Measurements from ENCODE around the gene ZC3H7A. TPM values are rescaled to one million over a fixed set of nuclear protein-coding genes. Genes with fewer than 3 reads are reported as not detected.

ZC3H7A gene
- total and polyA plus RNA-seq, 2 of the 13 experiments (the other 11 are each of a cell fraction or from before 2014, with no cell fraction given): 29.2 to 36.8 TPM

GRCh38 chr16:11759997-11760396 lies 37.1 kb downstream of the ZC3H7A start (continued):
- TF ChIP-seq RERE (CRISPR knock-in tag; IDR thresholded peaks at IDR 0.05; ENCODE audit: low read depth) (no peak), AGO2 (optimal IDR thresholded peaks at IDR 0.05; ENCODE audit: low read depth, low read length) (no peak)

GRCh38 chr16:11759163-11759834 lies 37.8 kb downstream of the ZC3H7A start:
- Histone ChIP-seq H3K9me3 (ENCODE audit: low read length) (no peaks in the 10 kb centered on the region), H3K9ac (ENCODE audit: insufficient read depth, low read depth, low read length) (no peak overlapping the region), H4K20me1 (ENCODE audit: insufficient read depth, low read length) (no peaks in the 10 kb centered on the region), H3K4me3 (replicated peaks in 1 of 3; ENCODE audit: insufficient read depth in 1 of 3, low read depth in 2 of 3, low read length in 3 of 3) (no peak overlapping the region), H3K4me2 (ENCODE audit: low read depth, low read length) (no peak overlapping the region), H3K79me2 (ENCODE audit: insufficient read depth, low read length) (no peaks in the 10 kb centered on the region), H3K27ac (ENCODE audit: extremely low read length, insufficient read depth, low read length) (peak overlapping the region; percentile 43), H3K4me1 (ENCODE audit: insufficient read depth, low read length) (peaks cover 53% of the 10 kb centered on the region), H2AFZ (ENCODE audit: low read length) (no peak overlapping the region), H3K27me3 (ENCODE audit: control insufficient read depth in 1 of 2, insufficient read depth in 2 of 2, low read length in 2 of 2) (no peaks in the 10 kb centered on the region), H3K36me3 (replicated peaks in 1 of 2; ENCODE audit: control insufficient read depth in 1 of 2, insufficient read depth in 2 of 2, low read length in 2 of 2) (peaks cover 22 to 59% of the 10 kb centered on the region in 2 experiments)
- CTCF ChIA-PET (ENCODE audit: low intra/inter-chr PET ratio, low total read pairs): no interaction called here
- DNase-seq (ENCODE audit: low spot score) (no peak), FAIRE-seq (no peak), ATAC-seq (no peak)
- in situ Hi-C loops (cut with HindIII; ENCODE audit: extremely low pct_ligation_motif_present, low pct_unique_long_range_greater_than_20kb): no loop called here
- POLR2A ChIA-PET: interaction anchor here (0.6 to 3.9 kb wide), 5 partner anchors 11 to 146 kb away, joined by 3 to 74 read pairs (median 5); partner anchors contain the start of genes TXNDC11 and ZC3H7A
- WGBS (ENCODE audit: low lambda C conversion rate): 95% methylated on average over 9 of the region's 9 CpGs
- BruUV-seq (replicated peaks): no TSS peak
- intact Hi-C loops (cut with micrococcal nuclease; ENCODE audit: unreplicated experiment): loop anchor here (2.0 kb wide), 1 partner anchor 28 kb away; no protein-coding TSS in a partner anchor
- no peak for TF ChIP-seq ZSCAN20 (CRISPR knock-in tag; IDR thresholded peaks at IDR 0.05; ENCODE audit: borderline replicate concordance)
- TF ChIP-seq HIC2 (CRISPR knock-in tag; IDR thresholded peaks at IDR 0.05; ENCODE audit: low read depth): no peak
- no peak for TF ChIP-seq ZNF75D (CRISPR knock-in tag; IDR thresholded peaks at IDR 0.05; ENCODE audit: borderline replicate concordance)
- no peak for TF ChIP-seq FOXO1 (CRISPR knock-in tag; IDR thresholded peaks at IDR 0.05)
- no peak for TF ChIP-seq GLMP (CRISPR knock-in tag; IDR thresholded peaks at IDR 0.05; ENCODE audit: borderline replicate concordance)
- TF ChIP-seq EED (CRISPR knock-in tag; IDR thresholded peaks at IDR 0.05): no peak
- no peak for TF ChIP-seq FOSL1 (CRISPR knock-in tag; IDR thresholded peaks at IDR 0.05; ENCODE audit: borderline replicate concordance)
- TF ChIP-seq CREB1 (IDR thresholded peaks at IDR 0.05): no peak
- no peak for TF ChIP-seq CREB1 (CRISPR knock-in tag; IDR thresholded peaks at IDR 0.05)
- TF ChIP-seq ZNF629 (CRISPR knock-in tag; conservative IDR thresholded peaks at IDR 0.05): peak; percentile 96
- peak; percentile 79 to 81 for TF ChIP-seq MAFK (conservative IDR thresholded peaks at IDR 0.05 in 1 of 2, IDR thresholded peaks at IDR 0.05 in 1 of 2; ENCODE audit: low read length in 2 of 2)
- TF ChIP-seq EZH2 (conservative IDR thresholded peaks at IDR 0.05; ENCODE audit: low read depth, low read length): no peak
- no peak for TF ChIP-seq NFKB2 (CRISPR knock-in tag; IDR thresholded peaks at IDR 0.05; ENCODE audit: borderline replicate concordance)

Measured in HepG2 (cell line).